G401.6 (cell line): ENCODE measurements around the gene LRP1-AS.

Source experiments
- FAIRE-seq: peaks from 2 replicates; lab custom pipeline; 2012; peaks lifted over from hg19 to GRCh38; lab: Jason Lieb, UNC

LRP1-AS gene

DNA sequence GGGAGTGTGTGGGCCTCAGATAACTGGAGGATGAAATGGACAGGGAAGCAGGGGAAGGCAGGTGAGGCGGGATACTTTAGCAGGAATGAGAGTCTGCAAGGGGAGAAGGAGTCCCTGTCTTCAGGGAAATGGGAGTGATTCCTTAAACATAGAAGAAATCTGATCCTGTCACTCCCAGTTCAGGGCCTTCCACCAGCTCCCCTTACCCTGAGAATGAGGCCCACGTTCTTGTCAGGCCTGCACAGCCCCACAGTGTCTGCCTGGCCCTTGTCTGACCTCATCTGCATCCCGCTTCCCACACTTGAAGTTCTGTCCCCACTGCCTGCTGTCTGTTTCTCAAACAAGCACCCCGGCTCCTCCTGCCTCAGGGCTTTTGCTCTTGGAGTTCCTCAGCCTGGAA lies 12.6 kb upstream of the LRP1-AS start:
- no peak for FAIRE-seq

DNA sequence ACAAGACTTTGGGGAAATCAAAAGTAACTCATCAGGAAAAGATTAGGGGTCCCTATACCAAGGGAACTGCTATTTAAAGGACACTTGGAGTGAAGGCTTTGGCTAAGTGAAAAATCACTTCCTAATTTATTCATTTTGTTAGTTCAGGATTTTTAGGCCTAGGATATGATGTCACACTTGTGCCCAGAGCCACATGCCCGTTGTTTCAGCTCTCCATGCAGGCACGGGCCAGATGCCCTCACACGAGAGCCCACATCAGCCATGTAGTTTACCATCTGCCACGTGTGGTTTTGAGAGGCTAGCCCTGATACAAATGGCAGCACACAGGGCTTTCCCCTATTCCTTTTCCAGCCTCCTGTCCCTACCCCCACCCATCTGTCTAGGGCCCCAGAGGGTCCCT lies 11.9 kb upstream of the LRP1-AS start:
- FAIRE-seq, result no peak

DNA sequence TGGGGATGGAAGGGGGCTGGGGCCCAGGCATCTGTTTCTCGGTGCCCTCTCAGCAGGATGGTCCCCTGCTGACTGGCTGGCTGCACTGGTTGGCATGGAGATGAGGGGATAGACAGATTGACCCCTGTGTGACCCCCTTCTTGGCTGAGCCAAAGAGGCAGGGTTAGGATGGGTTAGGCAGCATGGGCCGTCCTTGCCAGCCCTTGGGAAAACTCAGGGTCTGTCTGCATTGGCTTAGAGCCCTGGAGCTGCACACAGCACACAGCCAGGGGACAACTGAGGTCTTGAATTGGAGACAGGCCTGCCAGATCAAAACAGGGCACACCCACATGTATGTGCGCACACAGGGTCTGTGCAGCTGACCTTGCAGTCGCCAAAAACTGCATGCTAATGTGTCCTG lies 11.2 kb upstream of the LRP1-AS start:
- no peak for FAIRE-seq

DNA sequence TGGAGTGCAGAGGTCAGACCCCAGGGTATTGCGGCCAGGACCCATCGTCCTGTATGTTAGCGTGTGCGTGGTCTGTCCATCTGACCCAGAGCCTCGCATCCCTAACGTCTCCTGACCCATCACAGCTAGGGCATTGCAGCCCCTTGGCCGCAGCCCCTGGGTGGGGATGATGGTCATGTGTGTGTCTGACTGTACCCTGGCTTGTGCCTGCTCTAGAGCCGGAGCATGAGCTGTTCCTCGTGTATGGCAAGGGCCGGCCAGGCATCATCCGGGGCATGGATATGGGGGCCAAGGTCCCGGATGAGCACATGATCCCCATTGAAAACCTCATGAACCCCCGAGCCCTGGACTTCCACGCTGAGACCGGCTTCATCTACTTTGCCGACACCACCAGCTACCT lies 10.8 kb upstream of the LRP1-AS start:
- FAIRE-seq, result no peak

DNA sequence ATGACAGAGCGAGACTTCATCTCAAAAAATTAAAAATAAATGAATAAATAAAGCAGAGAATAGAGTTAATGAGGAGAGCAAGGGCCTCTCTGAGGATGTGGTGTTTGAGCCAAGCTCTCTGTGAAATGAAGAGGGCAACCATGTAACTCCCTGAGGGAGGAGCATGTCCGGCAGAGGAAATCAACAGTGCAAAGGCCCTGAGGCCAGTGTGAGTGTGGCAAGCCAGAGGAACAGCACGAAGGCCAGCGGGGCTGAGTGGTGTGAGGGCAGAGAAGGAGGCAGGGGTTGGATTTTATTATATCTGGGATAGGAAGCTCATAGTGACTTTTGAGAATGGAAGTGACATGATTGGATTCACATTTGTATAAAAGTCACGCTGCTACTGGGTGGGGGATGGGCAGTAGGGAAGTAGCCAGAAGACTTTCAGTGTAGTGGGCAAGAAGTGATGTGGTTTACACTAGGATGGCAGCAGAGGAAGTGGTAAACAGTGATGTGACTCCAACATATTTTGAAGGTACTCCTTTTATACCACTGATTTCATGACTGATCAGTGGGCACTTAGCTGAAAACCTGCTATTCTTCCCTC lies 10.3 kb upstream of the LRP1-AS start:
- FAIRE-seq, result no peak

DNA sequence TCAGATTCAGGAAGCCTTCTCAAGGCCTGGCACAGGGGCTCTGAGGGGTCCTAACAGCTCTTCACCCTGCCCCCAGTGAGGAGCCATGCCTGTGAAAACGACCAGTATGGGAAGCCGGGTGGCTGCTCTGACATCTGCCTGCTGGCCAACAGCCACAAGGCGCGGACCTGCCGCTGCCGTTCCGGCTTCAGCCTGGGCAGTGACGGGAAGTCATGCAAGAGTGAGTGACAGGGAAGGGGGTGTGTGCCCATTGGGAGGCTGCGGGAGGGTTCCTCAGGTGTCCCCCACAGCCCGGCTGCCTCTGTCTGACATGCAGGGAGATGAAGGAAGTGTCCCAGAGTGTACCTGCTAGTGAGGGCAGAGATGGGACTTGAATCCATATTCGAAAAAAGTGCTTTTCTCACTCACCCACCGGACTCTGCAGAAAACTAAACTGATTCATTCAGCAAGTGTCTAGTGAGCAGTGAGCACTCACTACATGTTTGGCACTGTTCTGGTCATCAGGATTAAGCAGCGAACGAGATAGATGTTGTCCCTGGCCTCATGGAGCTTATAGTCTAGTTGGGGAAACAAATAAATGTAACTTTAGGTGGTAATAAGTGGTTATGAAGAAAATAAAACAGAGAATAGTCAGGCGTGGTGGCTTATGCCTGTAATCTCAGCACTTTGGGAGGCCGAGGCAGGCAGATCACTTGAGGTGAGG lies 9.4 kb upstream of the LRP1-AS start:
- no peak for FAIRE-seq

DNA sequence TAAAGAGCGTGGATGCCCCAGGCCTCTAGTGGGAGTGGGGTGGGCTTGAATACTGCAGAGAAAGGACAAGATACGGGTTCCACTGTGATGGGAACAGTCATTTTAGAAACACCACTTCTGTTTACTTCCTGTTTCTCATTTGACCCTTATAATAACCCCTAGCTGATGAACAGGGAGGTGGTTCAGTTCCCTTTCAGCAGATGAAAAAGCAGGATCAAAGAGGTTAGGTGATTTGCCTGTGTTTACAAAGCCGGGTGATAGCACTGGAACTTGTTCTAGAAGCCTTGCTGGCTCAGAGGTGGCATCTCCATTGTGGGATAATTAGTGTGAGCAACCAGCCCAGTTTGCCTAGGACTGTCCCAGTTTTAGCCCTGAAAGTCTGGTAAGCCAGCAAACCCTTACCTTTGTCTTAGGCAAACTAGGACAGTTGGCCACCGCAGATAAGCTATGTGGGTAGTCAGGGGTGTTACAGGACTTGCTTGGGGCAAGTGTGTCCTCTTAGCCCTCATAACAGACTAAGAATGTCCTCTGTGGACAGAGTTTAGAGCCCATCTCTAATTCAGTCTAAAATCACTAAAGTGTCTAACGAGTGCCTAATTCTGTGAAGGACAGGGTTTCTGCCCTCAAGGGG lies 7.5 kb upstream of the LRP1-AS start:
- no peak for FAIRE-seq

DNA sequence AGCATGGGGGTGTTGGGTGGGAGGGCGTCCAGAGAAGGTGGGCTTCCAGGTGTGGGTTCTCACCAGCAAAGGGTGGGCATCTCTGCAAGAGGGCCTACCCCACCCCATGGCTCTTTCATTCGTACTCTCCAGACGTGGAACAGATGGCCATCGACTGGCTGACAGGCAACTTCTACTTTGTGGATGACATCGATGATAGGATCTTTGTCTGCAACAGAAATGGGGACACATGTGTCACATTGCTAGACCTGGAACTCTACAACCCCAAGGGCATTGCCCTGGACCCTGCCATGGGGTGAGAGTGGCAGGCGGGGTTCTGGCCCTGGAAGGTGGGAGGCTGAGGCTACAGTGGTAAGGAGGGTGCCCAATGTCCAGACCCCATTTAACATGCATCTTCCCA lies 6.7 kb upstream of the LRP1-AS start:
- FAIRE-seq, result no peak

DNA sequence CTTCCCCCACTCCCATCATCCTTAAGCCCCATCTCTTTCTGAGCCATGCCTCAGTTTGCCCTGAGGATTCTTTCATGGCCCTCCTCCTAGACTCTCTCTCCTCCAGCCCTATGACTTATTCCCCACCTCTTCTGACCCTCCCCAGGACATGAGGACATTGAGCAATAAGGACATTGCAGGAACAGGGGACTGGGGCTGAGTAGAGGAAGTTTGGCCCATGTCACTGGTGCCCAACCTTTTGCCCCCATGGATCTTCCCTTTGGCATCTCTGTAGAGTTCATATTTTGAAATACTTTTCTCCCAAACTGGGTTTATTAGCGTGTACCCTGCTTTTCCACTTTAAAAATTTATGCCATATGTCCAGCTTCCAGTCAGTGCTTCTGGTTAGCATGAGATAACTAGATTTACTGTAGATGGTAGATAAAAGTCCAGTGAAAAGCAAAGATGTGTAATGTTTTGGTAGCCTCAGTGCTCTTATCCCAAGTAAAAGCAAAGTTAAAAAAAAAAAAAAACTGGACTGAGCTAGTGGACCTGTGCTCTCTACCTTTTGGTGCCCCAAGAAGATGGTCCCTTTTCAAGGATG lies 6.1 kb upstream of the LRP1-AS start:
- no peak for FAIRE-seq

DNA sequence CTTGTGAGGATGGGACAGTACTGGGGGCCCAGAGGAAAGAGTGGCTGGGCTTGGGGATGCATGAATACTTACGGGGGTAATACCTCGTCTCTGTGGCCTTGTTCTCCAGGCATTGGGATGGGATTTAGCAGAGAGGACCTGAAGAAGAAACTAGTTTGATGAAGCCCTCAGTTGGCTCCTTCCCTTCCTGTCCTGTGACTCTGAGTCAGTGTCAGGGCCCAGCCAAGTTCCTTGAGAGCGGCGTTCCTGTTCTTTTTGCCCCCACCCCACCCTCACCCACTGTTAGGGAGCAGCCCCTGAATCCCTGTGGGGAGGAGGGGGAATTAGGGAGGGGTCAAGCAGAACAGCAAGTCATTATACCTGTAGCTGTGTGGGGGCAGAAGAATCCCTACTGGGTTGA lies 5.2 kb upstream of the LRP1-AS start:
- no peak for FAIRE-seq

DNA sequence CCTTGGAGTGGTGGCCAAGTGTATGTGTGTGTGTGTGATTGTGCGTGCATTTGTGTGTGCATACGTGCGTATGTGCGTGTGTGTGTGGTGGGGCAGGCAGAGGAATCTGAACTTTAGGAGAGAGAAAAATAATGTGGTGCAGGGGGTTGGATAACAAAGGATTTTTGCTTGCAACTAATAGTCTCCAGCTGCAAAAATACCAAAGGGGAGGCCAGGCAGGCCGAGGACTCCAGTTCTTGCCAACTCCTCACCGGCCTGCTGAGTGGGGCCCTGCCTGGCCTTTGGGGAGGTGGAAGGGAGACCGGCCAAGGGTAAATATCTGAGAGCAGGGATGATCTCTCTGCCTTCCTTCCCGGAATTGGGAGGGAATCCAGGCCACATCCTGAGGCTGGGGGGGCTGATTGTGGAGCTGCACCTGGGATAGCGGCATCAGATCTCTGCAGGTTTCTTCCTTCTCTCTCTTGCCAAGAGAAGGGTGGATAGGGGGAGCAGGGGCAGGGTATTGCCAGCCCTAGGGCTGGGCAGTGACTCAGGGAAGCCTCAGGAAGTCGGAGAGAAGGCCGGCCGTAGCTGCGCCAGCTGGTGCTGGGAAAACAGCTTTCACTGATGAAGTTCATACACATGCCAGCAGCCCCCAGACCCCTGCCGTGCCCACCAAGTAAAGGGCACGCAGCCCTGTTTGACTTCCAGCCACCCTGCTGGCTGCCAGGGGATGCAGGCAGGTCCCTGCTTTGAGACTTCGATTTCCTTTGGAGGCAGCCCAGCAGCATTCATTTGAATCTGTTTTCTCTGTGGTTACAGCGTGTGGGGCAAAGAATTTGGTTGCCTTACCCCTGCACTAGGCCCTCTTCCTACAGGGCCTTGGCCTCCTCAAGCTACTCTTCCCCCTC lies 4.6 kb upstream of the LRP1-AS start:
- no peak for FAIRE-seq

DNA sequence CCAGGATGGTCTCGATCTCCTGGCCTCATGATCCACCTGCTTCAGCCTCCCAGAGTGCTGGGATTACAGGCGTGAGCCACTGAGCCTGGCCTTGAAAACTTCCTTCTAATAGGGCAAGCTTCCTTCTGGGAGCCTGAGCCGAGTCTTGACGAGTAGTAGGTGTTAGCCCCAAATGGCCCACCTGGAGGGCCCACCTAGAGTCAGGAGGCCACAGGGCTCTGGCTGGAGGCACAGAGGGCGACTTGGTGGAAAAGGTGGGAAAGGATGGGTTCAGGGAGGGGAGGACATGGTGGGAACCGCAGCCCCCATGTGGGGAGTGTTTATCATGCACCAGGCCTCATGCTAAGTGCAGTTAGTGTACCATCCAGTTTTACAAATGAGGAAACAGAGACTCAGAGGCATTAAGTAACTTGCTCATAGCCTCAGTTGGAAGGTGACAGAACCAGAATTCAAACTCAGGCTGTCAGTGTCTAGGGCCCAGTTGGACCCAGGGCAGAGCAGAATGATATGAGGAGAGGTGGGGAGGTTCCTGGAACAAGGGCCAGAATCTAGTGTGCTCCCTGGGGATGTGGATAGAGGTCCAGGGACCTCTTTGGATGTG lies 3.1 kb upstream of the LRP1-AS start:
- FAIRE-seq, result no peak

DNA sequence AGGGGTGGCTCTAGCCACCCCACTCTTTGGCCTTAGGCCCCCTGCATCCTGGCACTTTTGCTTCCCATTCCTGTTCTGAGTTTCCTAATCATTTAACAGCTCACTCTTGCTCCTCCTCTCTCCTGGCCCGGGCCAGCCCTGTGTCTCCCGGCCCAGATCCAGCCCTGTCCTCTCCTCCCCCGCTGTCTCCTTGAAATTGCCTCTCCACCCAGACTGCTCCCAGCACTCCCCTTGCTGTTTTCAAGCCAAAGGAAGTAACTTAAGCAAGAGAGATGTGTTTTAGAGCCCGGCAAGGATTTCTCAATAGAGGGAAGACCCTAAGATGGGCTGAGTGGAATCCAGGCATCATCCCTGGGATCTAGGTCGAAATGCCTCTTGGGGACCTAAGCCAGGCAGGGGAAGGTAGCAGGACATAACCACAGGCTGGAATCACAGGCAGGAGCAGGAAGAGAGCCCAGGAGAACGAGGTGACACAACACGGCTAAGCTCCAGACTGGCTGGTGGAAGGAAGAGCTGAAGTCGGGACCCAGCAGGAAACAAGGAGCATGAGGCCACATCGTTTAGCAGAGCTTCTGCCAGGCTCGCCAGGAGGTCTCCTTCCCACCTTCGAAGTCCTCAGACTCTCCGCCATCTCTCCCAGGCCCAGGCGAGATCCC lies 2.0 kb upstream of the LRP1-AS start:
- FAIRE-seq, result no peak

DNA sequence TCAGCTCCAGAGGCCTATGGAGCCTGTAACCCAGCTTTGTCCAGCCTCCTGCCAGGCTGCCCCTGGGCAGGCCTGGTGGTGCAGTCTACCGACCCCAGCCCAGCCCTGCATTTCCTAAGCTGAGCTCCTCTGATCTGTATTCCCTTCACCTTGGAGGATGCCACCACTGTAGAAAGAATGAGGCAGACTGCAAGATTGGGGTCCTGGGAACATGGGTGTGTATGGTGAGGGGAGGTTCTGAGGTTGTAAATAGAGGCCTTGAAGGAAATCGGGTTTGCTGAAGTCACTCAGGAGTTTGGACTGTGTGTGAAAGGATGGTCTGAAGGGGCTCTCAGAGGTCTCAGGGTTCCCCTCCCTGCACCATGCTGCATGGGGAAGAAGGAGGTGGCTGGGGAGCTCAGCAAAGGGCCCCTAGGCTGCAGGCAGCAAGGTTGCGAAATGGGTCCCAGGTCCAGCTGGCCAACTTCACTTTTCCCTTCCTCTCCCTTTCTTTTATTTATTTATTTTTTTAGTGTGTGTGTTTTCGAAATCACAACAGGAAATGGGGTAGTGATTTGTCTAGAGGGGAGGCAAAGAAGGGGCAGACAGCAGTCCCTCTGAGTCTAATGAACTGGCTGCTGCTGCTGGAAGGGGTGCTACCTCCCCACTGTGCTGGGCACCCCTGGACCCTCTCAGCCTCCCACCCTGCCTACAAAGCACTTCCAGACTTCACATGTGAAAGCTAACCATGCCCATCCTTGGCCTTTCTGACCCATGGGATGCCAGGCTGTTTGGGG lies 1.2 kb upstream of the LRP1-AS start:
- no peak for FAIRE-seq

DNA sequence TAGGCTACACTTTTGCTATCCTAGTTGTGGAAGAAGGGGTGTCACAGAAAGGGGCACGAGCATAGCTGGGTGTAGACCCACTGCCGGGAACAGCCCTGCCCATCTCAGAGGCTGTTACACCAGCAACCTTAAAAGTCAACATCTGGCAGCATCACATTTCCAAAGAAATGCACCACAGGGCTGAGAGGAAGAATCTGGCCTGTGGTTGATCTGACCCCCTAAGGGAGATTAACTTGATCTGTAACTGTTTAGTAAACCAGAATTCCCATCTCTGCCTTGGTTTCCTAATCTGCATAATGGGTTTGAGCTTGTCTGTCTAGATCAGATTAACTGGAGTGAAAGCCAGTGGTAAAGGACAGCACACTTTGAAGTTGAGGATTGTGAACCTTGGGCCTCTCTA lies 1.3 kb downstream of the LRP1-AS start:
- no peak for FAIRE-seq

DNA sequence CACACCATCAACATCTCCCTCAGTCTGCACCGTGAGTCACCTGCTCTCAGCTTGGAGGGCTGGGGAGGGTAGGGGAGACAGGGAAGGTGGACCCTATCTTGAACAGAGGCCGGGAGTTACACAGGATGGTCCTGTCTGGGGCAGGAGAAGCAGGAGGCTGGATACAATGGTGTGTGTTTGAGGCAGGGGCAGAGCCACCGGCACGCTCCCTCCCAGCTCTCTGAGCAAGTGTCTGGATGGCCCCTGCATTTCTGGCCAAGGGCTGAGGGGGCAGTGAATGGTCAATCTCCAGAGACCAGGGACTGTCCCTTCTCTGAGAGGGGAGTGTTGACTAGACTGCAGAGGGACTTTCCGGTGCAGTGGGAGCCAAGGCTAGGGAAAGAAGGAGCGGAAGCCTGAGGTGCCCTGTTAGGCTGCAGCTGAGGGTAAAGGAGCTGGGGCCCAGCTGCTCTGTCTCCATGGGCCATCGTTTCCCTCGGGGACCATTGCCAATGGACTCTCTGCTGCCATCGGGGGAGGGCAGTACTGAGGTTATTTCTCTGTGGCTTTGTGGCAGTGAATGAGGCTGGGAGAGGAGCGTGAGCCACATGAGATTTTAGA lies 1.9 kb downstream of the LRP1-AS start:
- no peak for FAIRE-seq

DNA sequence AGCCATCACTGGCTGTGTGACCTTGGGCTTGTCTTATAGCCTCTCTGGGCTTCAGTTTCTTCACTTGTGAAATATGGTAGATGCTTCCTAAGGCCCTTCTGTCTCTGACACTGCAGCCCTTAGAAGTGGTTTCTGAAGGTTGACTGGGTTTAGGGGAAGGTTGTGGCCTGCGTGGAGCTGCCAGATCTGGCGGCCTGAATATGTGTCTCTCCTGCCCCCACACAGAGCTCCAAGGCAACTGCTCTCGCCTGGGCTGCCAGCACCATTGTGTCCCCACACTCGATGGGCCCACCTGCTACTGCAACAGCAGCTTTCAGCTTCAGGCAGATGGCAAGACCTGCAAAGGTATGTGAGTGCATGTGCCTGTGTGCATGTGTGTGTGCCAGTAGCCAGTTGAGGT lies 4.0 kb downstream of the LRP1-AS start:
- FAIRE-seq, result no peak

DNA sequence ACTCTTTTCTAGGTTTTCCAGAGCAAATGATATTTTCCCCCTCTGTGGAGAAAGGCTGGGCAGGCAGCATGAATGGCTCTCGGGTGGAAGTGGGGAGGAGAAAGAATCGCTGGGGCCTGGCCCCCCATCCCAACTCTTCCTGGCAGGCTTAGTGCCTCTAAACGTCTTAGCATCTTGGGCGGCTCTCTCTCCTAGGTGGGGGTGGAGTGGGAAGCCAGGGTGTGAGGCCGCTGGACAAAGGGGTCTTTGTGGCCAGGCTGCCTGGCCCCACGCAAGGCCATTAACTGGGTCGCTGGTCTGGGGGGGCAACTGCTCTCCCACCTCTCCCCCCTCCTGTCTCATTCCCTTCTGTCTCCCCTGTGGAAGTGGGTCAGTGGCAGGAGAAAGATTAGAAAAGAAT lies 4.7 kb downstream of the LRP1-AS start:
- FAIRE-seq, result no peak

DNA sequence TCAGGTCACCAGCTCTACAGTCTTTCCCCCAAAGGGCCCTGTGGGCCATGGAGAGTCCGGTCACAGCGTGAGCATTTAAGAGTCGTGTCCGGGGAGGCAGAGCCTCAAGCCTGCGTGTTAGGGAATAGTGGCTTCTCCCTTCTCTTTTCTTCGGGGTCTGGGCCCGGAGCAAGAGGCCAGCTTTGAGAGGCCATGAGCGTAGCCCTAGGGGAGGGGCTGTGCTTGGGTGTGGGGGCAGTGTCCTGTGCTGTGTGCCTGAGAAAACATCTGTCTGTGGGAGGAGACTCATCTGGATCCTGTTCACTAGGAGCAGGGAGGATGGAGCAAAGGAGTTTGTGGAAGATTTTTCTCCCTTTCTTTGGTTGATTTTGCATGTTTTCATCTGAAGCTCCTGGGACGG lies 5.3 kb downstream of the LRP1-AS start:
- no peak for FAIRE-seq

DNA sequence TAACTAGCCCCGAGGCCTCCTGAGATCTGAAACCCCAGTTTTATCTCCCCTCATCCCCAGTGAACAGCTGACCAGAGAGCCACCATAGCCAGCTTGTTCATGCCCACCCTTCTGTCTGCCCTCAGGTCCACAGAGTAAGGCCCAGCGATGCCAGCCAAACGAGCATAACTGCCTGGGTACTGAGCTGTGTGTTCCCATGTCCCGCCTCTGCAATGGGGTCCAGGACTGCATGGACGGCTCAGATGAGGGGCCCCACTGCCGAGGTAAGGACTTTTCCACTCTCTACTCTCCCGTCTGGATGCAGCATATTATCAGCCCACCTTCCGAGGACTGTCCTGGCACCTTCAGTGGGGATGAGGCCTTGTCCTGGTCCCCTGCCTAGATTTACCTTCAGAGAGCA lies 6.2 kb downstream of the LRP1-AS start:
- FAIRE-seq, result no peak
